ENCODE measurements around the gene NDUFS8. TPM values are rescaled to one million over a fixed set of nuclear protein-coding genes. Genes with fewer than 3 reads are reported as not detected.

The NDUFS8 gene
- total RNA-seq, 1 experiment from 2014 or later = 576 TPM

- Histone ChIP-seq H2AFZ (ENCODE audit: low read length) (no peak overlapping the region), H3K27ac (ENCODE audit: low read length) (no peak overlapping the region)
- BruUV-seq (replicated peaks) = no TSS peak
These were observed 14.1 kb upstream of the NDUFS8 start for GRCh38 chr11:68016161-68016903.

DNA sequence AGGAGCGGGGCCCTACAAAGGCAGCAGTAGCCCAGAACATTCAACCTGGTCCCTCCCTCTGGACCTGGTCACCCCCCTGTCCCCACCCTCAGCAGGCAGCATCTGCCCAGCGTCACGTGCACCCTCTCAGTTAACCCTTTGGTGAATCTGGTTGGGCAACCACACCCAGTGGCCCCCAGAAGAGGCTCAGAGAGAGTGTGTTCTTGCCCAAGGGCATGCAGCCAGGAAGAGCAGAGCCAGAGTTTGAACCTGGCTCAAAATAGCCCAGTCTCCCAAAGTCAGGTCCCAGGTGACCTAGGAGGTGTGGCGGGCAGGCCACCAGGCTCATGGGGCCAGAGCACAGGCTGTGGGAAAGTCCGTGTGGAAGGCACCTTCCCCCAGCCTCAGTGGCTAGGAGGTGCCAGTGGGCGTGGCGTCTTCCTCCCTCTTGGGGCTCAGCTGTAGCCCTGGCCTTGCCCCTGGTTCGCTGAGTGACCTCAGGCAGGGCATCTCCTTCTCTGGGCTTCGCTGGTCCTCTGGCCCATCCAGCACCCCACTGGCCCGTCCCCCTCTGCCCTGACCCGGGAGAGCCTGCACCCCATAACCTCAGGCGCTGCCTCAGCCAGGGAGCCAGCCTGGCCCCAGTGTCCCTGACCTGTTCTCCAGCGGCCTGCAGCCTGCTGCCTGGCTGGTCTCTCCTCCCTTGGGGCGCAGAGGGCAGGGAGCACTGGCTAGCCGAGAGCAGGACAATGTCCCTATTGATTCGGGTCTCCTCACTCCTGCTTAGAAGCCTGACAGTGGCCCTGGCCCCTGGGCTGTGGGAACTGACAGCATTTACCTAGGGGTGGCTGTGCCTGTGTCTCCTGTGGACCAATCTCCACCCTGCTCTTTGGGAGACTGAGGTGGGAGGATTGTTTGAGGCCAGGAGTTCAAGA, 13.3 kb upstream of the NDUFS8 start:
- no peak overlapping the region for H2AFZ ChIP-seq (ENCODE audit: low read length)
- no peak for ATAC-seq

More at GRCh38 chr11:68016161-68016903, 14.1 kb upstream of the NDUFS8 start:
- ChIA-PET CTCF (interaction anchor here (0.6 kb wide), 1 partner anchor 386 kb away, joined by 4 read pairs; the partner anchor contains the start of gene NUDT8), POLR2A (ENCODE audit: unreplicated experiment) (no interaction called here)
- H3K9me3 ChIP-seq (ENCODE audit: low read length) = no peaks in the 10 kb centered on the region
- no peaks in the 10 kb centered on the region for H3K36me3 ChIP-seq (ENCODE audit: low read depth, low read length)
- intact Hi-C loops (cut with micrococcal nuclease) = loop anchor here (10.0 kb wide), 1 partner anchor 198 kb away; the partner anchor contains the start of gene KMT5B
- H3K4me2 ChIP-seq (ENCODE audit: low read length) = no peak overlapping the region
- no peak overlapping the region for H3K4me3 ChIP-seq (ENCODE audit: low read length)
- H3F3A ChIP-seq (ENCODE audit: low read length, unreplicated experiment) = peaks cover 8% of the 10 kb centered on the region
- H3K9ac ChIP-seq (ENCODE audit: low read length) = no peak overlapping the region
- DNase-seq (no peak), ATAC-seq (no peak)
- H3K4me1 ChIP-seq (ENCODE audit: insufficient read depth, low read length) = peaks cover 66% of the 10 kb centered on the region
- H4K20me1 ChIP-seq (ENCODE audit: low read length) = no peaks in the 10 kb centered on the region
- TF ChIP-seq CTCF (conservative IDR thresholded peaks at IDR 0.05; ENCODE audit: low read depth, low read length) (no peak), EZH2 (IDR thresholded peaks at IDR 0.05; ENCODE audit: low read length, unreplicated experiment) (no peak), EZH2phosphoT487 (IDR thresholded peaks at IDR 0.05; ENCODE audit: borderline replicate concordance, low read length) (no peak)
- peaks cover 15% of the 10 kb centered on the region for H3K79me2 ChIP-seq (ENCODE audit: low read length)
- no peaks in the 10 kb centered on the region for H3K27me3 ChIP-seq (ENCODE audit: low read length)
- H3K9me2 ChIP-seq (replicated peaks; ENCODE audit: low read length) = no peaks in the 10 kb centered on the region

More for the DNA sequence above, 13.3 kb upstream of the NDUFS8 start:
- H3K27me3 ChIP-seq (ENCODE audit: low read length) = no peaks in the 10 kb centered on the region
- no peak overlapping the region for H3K9ac ChIP-seq (ENCODE audit: low read length)
- CTCF ChIA-PET = no interaction called here
- peaks cover 7% of the 10 kb centered on the region for H3K79me2 ChIP-seq (ENCODE audit: low read length)
- no TSS peak for BruUV-seq (replicated peaks)
- no peak overlapping the region for H3K27ac ChIP-seq (ENCODE audit: low read length)
- no peak overlapping the region for H3K4me3 ChIP-seq (ENCODE audit: low read length)
- no peak for DNase-seq
- TF ChIP-seq EZH2phosphoT487 (IDR thresholded peaks at IDR 0.05; ENCODE audit: borderline replicate concordance, low read length) (no peak), CTCF (conservative IDR thresholded peaks at IDR 0.05; ENCODE audit: low read depth, low read length) (no peak), EZH2 (IDR thresholded peaks at IDR 0.05; ENCODE audit: low read length, unreplicated experiment) (no peak)
- POLR2A ChIA-PET (ENCODE audit: unreplicated experiment) = no interaction called here
- H3K4me1 ChIP-seq (ENCODE audit: insufficient read depth, low read length) = peaks cover 58% of the 10 kb centered on the region
- H3K9me3 ChIP-seq (ENCODE audit: low read length) = no peaks in the 10 kb centered on the region
- H3K9me2 ChIP-seq (replicated peaks; ENCODE audit: low read length) = no peaks in the 10 kb centered on the region
- intact Hi-C loops (cut with micrococcal nuclease) = loop anchor here (10.0 kb wide), 1 partner anchor 198 kb away; the partner anchor contains the start of gene KMT5B
- no peaks in the 10 kb centered on the region for H4K20me1 ChIP-seq (ENCODE audit: low read length)
- peaks cover 8% of the 10 kb centered on the region for H3F3A ChIP-seq (ENCODE audit: low read length, unreplicated experiment)
- no peak overlapping the region for H3K4me2 ChIP-seq (ENCODE audit: low read length)
- H3K36me3 ChIP-seq (ENCODE audit: low read depth, low read length) = no peaks in the 10 kb centered on the region

Data from PC-3 (cell line).